ENCODE measurements around the gene YWHAQ. TPM values are rescaled to one million over a fixed set of nuclear protein-coding genes. Genes with fewer than 3 reads are reported as not detected.

Gene YWHAQ
- total RNA-seq, 3 donors from 2014 or later (not counting 1 experiment from before 2014, with no cell fraction given), result 227 to 240 (median 238) TPM

DNA sequence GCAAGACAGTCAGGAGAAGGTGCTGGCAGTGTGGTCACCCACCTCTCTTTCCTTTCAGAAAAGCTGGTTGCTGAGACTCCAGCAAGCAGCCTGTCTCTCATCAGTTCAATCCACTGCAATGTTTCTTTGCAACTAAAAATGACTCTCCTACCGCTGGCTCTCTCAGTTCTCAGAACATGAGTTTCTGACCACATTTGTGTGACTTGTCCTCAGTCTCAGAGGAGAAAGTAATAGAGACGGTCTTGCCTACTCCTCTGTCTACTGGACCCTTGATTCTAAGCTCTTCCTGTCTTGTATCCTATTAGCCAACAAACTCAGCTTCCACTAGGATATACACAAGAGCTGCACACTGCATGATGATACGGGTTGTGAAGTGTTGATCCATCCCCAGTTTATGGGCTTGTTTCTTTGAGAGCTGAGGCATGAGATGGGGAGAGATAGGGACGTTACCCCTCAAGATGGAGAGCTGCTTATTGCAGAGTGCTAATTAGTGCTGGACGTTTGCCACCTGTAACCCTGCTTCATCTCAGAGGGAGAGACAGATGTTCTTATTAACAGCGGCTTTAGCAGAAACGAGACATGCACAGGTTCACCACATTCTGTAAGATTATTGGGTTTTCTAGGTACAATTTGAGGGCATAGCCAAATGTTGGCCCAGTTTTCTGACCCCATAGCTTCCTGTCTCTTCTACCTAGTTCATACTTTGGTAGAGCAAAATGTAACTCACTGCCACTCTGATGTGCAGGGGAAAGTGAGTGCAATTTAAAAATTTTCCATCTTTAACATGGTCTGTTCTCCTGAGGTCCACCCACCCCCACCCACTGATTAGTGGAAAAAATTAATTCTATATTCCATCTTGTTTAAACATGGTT is 32.4 kb upstream of the YWHAQ start:
- peaks cover 11% of the 10 kb centered on the region for H3K4me1 ChIP-seq (ENCODE audit: control insufficient read depth, insufficient read depth, low read length)
- no peak overlapping the region for H3K4me3 Mint-ChIP-seq

DNA sequence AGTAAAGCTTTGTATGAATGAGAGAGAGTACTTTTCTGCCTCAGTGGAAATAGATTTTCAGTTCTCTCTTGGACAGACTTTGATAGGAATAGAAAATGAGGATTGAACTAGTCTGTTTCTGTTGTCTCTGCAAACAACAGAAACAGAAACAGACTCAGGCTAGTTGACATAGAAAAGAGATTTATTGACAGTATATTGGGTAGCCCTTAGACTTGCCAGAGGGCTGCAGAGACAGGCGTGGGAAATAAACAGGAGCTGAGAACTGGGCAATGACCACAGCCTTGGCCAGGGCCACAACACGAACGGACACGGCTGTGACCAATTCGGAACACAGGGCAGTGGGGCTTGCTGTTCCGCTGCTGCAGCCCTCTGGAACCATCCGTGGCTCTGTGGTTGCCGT is 30.5 kb upstream of the YWHAQ start:
- intact Hi-C loops (cut with micrococcal nuclease), result no loop called here
- peaks cover 25 to 30% of the 10 kb centered on the region in 2 donors for H3K4me1 Mint-ChIP-seq
- H3K36me3 Mint-ChIP-seq, result no peaks in the 10 kb centered on the region
- Histone ChIP-seq H3K27me3 (ENCODE audit: control insufficient read depth, insufficient read depth, low read length) (no peaks in the 10 kb centered on the region), H3K4me1 (ENCODE audit: control insufficient read depth, insufficient read depth, low read length) (peaks cover 21% of the 10 kb centered on the region), H3K27ac (ENCODE audit: low read length) (no peak overlapping the region), H3K36me3 (ENCODE audit: control insufficient read depth, insufficient read depth, low read length) (no peaks in the 10 kb centered on the region), H3K4me3 (ENCODE audit: low read length) (no peak overlapping the region), H3K9me3 (ENCODE audit: control insufficient read depth, insufficient read depth, low read length) (no peaks in the 10 kb centered on the region)
- ATAC-seq (no peak), DNase-seq (no peak)
- no peaks in the 10 kb centered on the region for H3K27me3 Mint-ChIP-seq (ENCODE audit: low read depth in 2 of 2)
- no peak overlapping the region for H3K27ac Mint-ChIP-seq
- WGBS (ENCODE audit: insufficient coverage), result 73% methylated on average over 8 of the region's 8 CpGs
- H3K9me3 Mint-ChIP-seq, result no peaks in the 10 kb centered on the region
- TF ChIP-seq, protein P1, sequence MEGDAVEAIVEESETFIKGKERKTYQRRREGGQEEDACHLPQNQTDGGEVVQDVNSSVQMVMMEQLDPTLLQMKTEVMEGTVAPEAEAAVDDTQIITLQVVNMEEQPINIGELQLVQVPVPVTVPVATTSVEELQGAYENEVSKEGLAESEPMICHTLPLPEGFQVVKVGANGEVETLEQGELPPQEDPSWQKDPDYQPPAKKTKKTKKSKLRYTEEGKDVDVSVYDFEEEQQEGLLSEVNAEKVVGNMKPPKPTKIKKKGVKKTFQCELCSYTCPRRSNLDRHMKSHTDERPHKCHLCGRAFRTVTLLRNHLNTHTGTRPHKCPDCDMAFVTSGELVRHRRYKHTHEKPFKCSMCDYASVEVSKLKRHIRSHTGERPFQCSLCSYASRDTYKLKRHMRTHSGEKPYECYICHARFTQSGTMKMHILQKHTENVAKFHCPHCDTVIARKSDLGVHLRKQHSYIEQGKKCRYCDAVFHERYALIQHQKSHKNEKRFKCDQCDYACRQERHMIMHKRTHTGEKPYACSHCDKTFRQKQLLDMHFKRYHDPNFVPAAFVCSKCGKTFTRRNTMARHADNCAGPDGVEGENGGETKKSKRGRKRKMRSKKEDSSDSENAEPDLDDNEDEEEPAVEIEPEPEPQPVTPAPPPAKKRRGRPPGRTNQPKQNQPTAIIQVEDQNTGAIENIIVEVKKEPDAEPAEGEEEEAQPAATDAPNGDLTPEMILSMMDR (IDR thresholded peaks at IDR 0.05), result no peak
- no peak overlapping the region for H3K4me3 Mint-ChIP-seq

More for the DNA sequence above, 32.4 kb upstream of the YWHAQ start:
- WGBS (ENCODE audit: insufficient coverage), result 53% methylated on average over 7 of the region's 7 CpGs
- Histone ChIP-seq H3K4me3 (ENCODE audit: low read length) (no peak overlapping the region), H3K9me3 (ENCODE audit: control insufficient read depth, insufficient read depth, low read length) (no peaks in the 10 kb centered on the region), H3K27me3 (ENCODE audit: control insufficient read depth, insufficient read depth, low read length) (no peaks in the 10 kb centered on the region), H3K36me3 (ENCODE audit: control insufficient read depth, insufficient read depth, low read length) (no peaks in the 10 kb centered on the region), H3K27ac (ENCODE audit: low read length) (peak overlapping the region; percentile 52)
- ATAC-seq, result peak in 2 of 3 donors; percentile 31 to 53
- no peak for DNase-seq
- Mint-ChIP-seq H3K27ac (peak overlapping the region; percentile 17 to 52), H3K4me1 (peaks cover 20 to 23% of the 10 kb centered on the region in 2 donors), H3K9me3 (no peaks in the 10 kb centered on the region), H3K36me3 (no peaks in the 10 kb centered on the region), H3K27me3 (ENCODE audit: low read depth in 2 of 2) (peaks cover 0 to 2% of the 10 kb centered on the region in 2 donors)
- TF ChIP-seq, protein P1 (IDR thresholded peaks at IDR 0.05), result no peak
- intact Hi-C loops (cut with micrococcal nuclease), result no loop called here

GRCh38 chr2:9660781-9661180 is 30.0 kb upstream of the YWHAQ start:
- WGBS (ENCODE audit: insufficient coverage), result 98% methylated on average over 4 of the region's 7 CpGs
- Mint-ChIP-seq H3K36me3 (no peaks in the 10 kb centered on the region), H3K27ac (no peak overlapping the region), H3K9me3 (no peaks in the 10 kb centered on the region), H3K4me1 (peaks cover 29 to 34% of the 10 kb centered on the region in 2 donors), H3K4me3 (no peak overlapping the region), H3K27me3 (ENCODE audit: low read depth in 2 of 2) (no peaks in the 10 kb centered on the region)
- H3K27me3 ChIP-seq (ENCODE audit: control insufficient read depth, insufficient read depth, low read length), result no peaks in the 10 kb centered on the region
- intact Hi-C loops (cut with micrococcal nuclease), result no loop called here
- no peak overlapping the region for H3K4me3 ChIP-seq (ENCODE audit: low read length)
- DNase-seq, result no peak
- peaks cover 26% of the 10 kb centered on the region for H3K4me1 ChIP-seq (ENCODE audit: control insufficient read depth, insufficient read depth, low read length)
- no peaks in the 10 kb centered on the region for H3K36me3 ChIP-seq (ENCODE audit: control insufficient read depth, insufficient read depth, low read length)
- TF ChIP-seq, protein P1 (IDR thresholded peaks at IDR 0.05), result no peak
- no peak overlapping the region for H3K27ac ChIP-seq (ENCODE audit: low read length)
- no peak for ATAC-seq
- H3K9me3 ChIP-seq (ENCODE audit: control insufficient read depth, insufficient read depth, low read length), result no peaks in the 10 kb centered on the region

All from natural killer cell (primary cell).